NCI-H510A treated with DMSO at 0.1 percent for 48 hours (cell line): ENCODE data around the gene MRPL4.

Source experiments
- DNase-seq: peaks from one replicate; lab custom pipeline; 2025; lab: John Stamatoyannopoulos, UW

The MRPL4 gene

DNA sequence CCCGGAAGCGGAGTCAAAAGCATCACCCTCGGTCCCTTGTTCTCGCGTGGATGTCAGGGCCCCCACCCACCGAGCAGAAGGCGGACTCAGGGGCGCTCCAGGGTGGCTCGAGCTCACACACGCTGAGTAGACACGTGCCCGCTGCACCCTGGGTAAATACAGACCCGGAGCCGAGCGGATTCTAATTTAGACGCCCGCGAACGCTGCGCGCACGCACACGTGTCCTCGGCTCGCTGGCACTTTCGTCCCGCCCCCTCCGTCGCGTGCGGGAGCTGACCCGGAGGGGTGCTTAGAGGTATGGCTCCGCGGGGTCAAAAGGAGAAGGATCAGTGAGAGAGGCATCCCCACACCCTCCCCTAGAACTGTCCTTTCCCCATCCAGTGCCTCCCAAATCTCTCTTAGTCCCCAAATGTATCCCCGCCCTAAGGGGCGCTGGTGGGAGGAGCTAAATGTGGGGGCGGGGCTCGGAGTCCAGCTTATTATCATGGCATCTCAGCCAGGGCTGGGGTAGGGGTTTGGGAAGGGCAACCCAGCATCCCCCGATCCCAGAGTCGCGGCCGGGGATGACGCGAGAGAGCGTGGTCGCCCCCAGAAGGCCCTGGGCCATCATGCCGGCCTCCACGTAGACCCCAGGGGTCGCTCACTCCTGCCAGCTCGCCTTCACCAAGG, 37.3 kb downstream of the MRPL4 start:
- DNase-seq = no peak

DNA sequence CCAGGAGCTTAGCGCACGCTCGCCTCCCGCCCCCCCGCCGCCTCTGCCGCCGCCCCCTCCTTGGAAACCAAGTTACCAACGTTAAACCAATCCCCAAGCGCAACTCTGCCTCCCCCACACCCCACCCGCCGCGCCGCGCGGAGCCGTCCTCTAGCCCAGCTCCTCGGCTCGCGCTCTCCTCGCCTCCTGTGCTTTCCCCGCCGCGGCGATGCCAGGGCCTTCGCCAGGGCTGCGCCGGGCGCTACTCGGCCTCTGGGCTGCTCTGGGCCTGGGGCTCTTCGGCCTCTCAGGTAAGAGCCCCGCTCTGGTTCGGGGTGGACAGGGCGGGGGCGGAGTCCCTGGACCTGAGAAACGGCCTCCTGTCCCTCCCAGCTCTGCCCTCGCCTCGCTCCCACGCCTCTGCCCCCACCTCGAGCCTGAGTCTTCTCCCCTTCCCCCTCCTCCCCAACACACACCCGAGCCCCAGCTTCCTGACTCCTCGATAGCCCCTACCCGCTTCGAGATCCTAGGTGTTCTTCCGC, 37.9 kb downstream of the MRPL4 start, which contains the start of gene ICAM5:
ICAM5 (plus strand) TSS at position 117 of the 521 bp plus-strand sequence; CDS start at position 209, 92 bp downstream.
- no peak for DNase-seq

DNA sequence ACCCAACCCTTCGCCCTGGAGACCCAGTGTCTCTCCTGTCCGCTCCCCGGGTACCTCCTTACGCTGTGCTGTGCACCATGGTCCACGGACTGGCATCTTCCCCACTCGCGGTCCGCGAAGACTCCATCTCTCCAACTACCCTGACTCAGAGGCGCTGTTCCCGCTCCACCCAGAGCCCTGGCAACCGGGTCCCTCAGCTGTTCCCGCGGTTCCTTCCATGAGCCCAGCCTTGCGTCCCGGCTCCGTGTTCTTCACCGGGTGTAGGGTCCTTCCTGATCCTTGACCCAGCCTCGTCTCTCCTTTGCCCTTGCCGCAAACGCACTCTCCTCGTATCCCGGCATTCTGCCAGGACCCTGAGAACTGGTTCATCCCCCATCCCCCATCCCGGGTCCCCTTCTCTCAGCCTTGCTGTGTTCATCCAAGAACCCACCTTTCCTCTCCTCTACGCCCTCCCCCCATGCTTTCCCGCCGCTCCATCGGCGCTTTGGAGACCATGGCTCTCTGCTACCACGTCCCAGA, 38.4 kb downstream of the MRPL4 start:
- DNase-seq = no peak

DNA sequence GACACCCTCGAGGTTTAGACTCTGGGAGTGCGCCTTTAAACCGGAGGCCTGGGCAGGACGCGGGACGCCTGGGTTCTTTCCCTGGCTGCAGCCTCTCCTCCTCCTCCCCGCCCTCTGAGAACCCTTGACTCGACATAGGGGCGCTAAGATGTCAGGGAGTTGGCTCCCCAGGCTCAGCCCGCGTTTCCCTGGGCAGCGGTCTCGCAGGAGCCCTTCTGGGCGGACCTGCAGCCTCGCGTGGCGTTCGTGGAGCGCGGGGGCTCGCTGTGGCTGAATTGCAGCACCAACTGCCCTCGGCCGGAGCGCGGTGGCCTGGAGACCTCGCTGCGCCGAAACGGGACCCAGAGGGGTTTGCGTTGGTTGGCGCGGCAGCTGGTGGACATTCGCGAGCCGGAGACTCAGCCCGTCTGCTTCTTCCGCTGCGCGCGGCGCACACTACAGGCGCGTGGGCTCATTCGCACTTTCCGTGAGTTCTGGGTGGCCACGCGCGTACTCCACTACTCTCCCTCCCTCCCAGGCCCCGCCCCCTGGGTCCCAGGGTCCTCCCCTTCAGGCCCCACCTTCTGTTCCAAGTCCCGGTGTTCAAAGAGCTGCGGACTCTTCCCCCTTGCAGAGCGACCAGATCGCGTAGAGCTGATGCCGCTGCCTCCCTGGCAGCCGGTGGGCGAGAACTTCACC, 39.0 kb downstream of the MRPL4 start:
- DNase-seq = peak; percentile 8

DNA sequence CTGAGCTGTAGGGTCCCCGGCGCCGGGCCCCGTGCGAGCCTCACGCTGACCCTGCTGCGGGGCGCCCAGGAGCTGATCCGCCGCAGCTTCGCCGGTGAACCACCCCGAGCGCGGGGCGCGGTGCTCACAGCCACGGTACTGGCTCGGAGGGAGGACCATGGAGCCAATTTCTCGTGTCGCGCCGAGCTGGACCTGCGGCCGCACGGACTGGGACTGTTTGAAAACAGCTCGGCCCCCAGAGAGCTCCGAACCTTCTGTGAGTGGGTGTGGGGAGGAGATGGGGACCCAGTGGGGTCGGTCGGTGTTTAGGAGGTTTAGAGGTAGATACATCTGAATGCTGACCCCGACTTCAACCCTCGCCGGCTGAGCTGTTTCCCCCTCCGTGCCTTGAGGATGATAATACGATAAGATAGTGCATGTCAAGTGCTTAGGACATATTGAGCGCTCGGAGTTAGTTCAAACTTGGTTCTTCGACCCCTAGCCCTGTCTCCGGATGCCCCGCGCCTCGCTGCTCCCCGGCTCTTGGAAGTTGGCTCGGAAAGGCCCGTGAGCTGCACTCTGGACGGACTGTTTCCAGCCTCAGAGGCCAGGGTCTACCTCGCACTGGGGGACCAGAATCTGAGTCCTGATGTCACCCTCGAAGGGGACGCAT, 39.7 kb downstream of the MRPL4 start:
- DNase-seq = no peak

DNA sequence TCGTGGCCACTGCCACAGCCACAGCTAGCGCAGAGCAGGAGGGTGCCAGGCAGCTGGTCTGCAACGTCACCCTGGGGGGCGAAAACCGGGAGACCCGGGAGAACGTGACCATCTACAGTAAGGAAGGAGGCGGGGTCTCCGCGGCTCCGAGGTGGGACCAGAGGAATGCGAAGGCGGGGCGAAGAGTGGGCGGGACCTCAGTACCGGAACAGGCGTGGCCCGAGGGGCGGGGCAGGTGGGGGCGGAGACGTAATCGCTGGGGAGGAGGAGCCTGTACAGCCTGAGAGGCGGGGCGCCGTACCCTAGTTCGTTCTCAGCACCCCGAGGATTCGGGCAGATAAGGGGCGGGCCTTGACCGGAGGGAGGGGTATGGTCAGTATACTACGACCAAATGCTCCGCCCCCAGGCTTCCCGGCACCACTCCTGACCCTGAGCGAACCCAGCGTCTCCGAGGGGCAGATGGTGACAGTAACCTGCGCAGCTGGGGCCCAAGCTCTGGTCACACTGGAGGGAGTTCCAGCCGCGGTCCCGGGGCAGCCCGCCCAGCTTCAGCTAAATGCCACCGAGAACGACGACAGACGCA, 40.3 kb downstream of the MRPL4 start:
- DNase-seq = no peak

DNA sequence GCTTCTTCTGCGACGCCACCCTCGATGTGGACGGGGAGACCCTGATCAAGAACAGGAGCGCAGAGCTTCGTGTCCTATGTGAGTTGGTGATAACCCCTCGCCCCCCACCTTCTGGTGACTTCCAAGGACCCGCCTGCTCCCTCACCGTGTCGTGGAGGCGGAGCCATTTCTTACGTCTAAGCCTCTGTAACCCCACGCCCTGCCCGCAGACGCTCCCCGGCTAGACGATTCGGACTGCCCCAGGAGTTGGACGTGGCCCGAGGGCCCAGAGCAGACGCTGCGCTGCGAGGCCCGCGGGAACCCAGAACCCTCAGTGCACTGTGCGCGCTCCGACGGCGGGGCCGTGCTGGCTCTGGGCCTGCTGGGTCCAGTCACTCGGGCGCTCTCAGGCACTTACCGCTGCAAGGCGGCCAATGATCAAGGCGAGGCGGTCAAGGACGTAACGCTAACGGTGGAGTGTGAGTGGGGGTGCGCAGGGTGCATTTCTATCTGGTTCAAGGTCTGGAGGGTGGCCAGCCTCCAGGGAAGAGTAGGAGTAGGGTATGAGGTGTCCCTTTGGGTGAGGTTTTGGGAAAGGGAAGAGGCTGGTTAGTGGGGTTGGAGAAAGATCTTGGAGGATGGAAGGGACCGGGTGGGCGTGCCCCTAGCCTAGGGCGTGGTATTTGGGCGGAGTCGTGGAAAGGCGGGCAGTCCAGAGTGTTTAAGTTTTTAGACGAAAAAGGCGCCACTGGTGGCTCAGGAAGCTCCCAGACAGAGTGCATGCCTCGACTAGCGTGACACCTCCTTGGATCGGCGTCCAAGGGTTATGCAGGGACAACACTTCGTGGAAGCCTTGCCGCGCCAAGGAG, 41.0 kb downstream of the MRPL4 start:
- DNase-seq = no peak

DNA sequence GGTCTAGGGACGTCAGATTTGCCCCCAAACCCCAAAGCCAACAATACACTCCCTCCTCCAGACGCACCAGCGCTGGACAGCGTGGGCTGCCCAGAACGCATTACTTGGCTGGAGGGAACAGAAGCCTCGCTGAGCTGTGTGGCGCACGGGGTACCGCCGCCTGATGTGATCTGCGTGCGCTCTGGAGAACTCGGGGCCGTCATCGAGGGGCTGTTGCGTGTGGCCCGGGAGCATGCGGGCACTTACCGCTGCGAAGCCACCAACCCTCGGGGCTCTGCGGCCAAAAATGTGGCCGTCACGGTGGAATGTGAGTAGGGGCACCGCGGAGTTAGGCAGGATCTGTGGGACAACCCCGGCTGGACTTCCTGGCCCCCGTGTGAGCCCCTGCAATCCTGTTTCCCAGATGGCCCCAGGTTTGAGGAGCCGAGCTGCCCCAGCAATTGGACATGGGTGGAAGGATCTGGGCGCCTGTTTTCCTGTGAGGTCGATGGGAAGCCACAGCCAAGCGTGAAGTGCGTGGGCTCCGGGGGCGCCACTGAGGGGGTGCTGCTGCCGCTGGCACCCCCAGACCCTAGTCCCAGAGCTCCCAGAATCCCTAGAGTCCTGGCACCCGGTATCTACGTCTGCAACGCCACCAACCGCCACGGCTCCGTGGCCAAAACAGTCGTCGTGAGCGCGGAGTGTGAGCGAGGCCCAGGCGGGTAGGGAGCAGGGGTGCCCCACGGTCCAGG, 41.8 kb downstream of the MRPL4 start:
- no peak for DNase-seq

DNA sequence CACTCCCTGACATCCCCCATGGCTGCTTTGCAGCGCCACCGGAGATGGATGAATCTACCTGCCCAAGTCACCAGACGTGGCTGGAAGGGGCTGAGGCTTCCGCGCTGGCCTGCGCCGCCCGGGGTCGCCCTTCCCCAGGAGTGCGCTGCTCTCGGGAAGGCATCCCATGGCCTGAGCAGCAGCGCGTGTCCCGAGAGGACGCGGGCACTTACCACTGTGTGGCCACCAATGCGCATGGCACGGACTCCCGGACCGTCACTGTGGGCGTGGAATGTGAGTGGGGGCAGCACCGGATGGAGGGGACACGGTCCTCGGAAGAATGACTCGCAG, 42.3 kb downstream of the MRPL4 start:
- no peak for DNase-seq

DNA sequence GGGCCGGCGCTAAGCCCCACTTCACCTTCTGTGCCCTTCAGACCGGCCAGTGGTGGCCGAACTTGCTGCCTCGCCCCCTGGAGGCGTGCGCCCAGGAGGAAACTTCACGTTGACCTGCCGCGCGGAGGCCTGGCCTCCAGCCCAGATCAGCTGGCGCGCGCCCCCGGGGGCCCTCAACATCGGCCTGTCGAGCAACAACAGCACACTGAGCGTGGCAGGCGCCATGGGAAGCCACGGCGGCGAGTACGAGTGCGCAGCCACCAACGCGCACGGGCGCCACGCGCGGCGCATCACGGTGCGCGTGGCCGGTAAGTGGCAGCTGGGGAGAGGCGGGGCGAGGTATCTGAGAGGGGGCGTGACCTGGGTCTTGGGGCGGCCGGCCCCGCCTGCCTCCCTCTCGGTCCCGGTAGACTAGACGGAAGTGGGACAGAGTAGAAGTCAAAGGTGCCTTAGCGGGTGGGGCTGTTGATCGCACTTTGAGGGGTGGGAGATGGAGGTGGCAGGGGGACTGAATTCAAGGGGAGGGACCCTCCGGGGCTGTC, 43.4 kb downstream of the MRPL4 start:
- no peak for DNase-seq

DNA sequence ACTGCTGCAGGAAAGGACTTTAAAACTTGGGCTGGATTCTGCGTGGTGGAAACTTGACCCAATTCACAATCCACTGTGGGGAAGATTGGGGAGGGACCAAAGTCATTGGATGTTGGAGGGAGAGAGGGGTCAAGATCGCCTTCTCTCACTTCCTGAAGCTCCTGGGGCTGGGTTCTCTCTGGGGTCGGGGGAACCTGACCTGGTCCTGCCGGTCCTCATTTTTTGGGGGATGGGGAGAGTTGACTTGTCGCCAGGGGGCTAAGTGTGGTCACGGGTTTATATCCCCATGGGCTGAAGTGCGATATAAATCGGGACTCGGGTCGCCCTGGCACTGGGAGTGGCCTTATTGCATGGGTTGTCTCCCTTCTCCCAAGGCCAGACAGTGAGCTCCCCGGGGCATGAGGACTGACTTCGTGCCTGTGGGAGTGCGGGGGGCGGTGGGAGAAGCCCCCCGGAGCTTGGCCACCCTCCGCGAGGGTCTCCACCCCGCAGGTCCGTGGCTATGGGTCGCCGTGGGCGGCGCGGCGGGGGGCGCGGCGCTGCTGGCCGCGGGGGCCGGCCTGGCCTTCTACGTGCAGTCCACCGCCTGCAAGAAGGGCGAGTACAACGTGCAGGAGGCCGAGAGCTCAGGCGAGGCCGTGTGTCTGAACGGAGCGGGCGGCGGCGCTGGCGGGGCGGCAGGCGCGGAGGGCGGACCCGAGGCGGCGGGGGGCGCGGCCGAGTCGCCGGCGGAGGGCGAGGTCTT, 44.0 kb downstream of the MRPL4 start:
- DNase-seq = no peak

DNA sequence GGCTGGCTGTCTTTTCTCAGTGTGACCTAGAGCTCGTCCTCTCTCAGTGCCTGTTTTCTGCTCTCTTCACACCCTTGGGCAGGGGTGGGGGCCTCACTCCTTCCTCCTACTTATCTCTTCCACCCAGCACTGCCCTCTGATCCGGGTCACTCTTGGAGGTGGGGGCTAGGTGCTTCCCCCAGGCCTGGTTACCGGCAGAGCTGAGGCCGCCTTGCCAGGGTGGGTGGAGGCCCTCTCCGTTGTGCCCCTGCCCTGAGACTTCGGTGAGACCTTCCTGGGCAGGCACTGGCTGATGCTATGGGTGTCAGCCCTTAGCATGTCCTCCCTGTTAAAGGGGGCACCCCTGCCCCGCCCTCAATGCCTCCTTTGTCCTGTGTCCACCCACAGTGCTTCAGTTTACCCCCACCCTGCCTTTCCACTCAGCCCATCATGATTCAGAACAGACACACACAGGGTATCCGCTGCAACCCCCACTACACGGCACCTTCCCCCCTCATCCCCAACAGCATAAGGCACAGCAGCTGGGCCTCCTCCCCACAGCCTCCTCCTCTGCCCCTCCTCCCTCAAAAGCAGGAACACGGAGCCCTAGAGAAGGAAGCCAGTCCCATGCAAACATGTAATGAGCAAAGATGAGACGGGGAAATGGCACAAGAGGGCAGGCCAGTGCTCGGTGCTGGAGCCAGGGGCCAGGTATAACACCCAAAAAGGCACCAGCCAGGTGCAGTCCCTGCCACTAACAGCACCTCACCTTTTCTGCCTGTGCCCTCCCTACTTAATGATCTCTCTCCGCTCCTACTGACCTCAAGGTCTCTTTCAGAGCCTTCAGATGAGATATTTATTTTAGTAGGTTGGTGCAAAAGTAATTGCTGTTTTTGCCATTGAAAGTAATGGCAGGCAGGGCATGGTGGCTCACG, 47.8 kb downstream of the MRPL4 start:
- no peak for DNase-seq

DNA sequence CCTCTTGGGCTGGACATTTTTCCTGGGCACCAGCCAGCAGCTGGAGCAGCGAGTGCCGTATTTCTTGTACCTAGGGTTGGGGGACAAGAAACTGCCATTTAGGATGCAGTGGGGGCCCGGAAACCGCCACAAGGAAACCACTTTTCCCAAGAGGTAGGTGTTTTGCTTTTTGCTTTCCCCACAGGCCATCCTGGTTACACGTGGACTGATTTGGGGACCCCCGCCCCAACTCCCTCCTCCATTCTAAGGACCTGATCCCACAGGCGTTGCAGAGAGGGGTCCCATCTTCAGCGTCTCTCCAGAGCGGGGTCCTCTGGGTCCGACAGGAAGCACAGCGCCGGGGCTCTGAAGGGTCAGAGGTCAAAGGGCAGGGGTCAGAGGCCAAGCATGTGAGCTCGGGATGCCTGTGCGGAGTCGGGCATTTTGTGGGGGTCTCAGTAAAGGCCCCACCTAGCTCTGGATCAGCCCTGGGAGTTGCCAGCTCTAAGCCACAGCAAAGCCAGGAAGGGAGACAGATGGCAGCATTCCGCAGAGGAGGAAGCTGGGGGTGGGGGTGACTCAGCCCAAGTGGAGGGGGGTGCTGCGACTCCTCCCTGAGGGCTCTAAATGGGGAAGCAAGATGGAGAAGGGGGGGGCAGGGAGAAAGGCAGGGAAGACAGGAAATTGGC, 53.3 kb downstream of the MRPL4 start:
- DNase-seq = no peak

DNA sequence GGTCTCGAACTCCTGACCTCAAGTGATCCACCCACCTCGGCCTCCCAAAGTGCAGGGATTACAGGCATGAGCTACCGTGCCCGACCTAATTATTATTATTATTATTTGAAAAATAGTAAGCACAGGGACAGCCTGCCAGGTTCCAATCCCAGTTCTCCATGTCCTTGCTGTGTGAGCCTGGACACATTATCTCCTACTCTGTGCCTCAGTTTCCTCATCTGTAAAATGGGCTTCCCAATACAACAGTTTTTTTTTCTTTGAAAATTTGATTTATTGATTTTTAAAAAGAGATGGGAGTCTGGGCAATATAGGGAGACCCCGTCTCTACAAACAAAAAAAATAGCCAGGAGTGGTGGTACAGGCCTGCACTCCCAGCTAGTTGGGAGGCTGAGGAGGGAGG, 54.3 kb downstream of the MRPL4 start:
- DNase-seq = no peak

DNA sequence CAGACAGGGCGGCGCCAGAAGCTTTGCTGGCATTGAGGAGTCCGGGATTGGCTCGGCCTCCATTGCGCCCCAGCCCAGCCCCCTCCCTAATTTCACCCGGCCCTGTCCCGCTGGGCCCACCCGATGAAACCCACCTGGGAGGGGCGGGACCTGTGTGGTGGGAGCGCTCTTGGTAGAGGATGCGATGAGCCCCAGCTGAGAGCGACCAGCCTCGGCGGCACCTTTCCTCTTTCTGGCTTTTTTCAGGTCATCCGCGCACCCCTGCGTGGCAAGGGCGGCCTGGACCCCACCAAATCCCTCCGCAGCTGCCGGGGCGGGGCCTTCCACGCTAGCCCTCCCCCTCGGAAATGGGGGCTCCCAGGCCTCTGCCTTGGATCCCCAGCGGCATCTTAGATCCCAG, 57.4 kb downstream of the MRPL4 start, which contains the start of gene ZGLP1:
ZGLP1 (minus strand) TSS at position 393 of the 400 bp plus-strand sequence.
- DNase-seq = no peak
